HEK293 (cell line): ENCODE data around the gene PRKCD.

ENCODE experiments used
- ZNF777 ChIP-seq: fragments of 450-650 bp; formaldehyde crosslinking; IDR thresholded peaks from 2 replicates; pipeline ENCODE4 v1.5.1; 2017; ENCODE audit warnings: missing biosample characterization, missing genetic modification characterization, borderline replicate concordance
- TF ChIP-seq, protein P1 (sequence below): fragments of 450-650 bp; formaldehyde crosslinking; IDR thresholded peaks from 2 replicates; pipeline ENCODE4 v1.5.1; 2016; ENCODE audit warnings: missing biosample characterization, missing genetic modification characterization

- TF ChIP-seq, protein P1, sequence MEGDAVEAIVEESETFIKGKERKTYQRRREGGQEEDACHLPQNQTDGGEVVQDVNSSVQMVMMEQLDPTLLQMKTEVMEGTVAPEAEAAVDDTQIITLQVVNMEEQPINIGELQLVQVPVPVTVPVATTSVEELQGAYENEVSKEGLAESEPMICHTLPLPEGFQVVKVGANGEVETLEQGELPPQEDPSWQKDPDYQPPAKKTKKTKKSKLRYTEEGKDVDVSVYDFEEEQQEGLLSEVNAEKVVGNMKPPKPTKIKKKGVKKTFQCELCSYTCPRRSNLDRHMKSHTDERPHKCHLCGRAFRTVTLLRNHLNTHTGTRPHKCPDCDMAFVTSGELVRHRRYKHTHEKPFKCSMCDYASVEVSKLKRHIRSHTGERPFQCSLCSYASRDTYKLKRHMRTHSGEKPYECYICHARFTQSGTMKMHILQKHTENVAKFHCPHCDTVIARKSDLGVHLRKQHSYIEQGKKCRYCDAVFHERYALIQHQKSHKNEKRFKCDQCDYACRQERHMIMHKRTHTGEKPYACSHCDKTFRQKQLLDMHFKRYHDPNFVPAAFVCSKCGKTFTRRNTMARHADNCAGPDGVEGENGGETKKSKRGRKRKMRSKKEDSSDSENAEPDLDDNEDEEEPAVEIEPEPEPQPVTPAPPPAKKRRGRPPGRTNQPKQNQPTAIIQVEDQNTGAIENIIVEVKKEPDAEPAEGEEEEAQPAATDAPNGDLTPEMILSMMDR (tag by site-specific recombination) = no peak
- TF ChIP-seq ZNF777 = no peak
Observed at GRCh38 chr3:53147903-53148400, 13.1 kb upstream of the PRKCD start.
